Measurements from ENCODE around the gene STX10.
"Not testable (repeated sequence)": the region's sequence is repeated elsewhere in the genome, so short reads cannot be mapped to it uniquely, and the experiment has no call there.

The STX10 gene

GRCh38 chr19:13164343-13165161 is 14.4 kb upstream of the STX10 start:
- DNase-seq: peak; percentile 22 to 49 (median 42)

GRCh38 chr19:13163609-13164342 is 13.6 kb upstream of the STX10 start:
- DNase-seq: peak in 3 of 5 donors; percentile 22 to 71 (median 24)

GRCh38 chr19:13162724-13163608 is 12.8 kb upstream of the STX10 start:
- peak; percentile 73 to 97 (median 77) for DNase-seq

GRCh38 chr19:13160557-13160956 is 10.4 kb upstream of the STX10 start:
- no peak for DNase-seq

GRCh38 chr19:13159713-13160112 is 9.5 kb upstream of the STX10 start:
- DNase-seq: no peak

- DNase-seq: peak; percentile 63 to 89 (median 68)
Measured at GRCh38 chr19:13155472-13156359, 5.5 kb upstream of the STX10 start.

- DNase-seq: peak; percentile 67 to 84 (median 73)
Measured at GRCh38 chr19:13154911-13155471, 4.8 kb upstream of the STX10 start.

- DNase-seq: peak in 3 of 5 donors; percentile 42 to 75 (median 46)
Measured at GRCh38 chr19:13154241-13154778, 4.1 kb upstream of the STX10 start.

GRCh38 chr19:13153569-13154240 is 3.5 kb upstream of the STX10 start:
- DNase-seq: no peak

- DNase-seq: peak; percentile 88 to 98 (median 94)
Measured at GRCh38 chr19:13152974-13153568, 2.9 kb upstream of the STX10 start.

- DNase-seq: no peak
Measured at GRCh38 chr19:13152356-13152973, 2.3 kb upstream of the STX10 start.

- DNase-seq: peak; percentile 92 to 97 (median 94)
Measured at GRCh38 chr19:13151605-13152355, 1.6 kb upstream of the STX10 start.

GRCh38 chr19:13150931-13151604 is 893 bp upstream of the STX10 start:
- peak in 1 of 5 donors; percentile 11 for DNase-seq

GRCh38 chr19:13149628-13150186 is 468 bp downstream of the STX10 start:
- DNase-seq: peak in 2 of 5 donors; percentile 12 to 49

GRCh38 chr19:13149173-13149627 is 975 bp downstream of the STX10 start:
- not testable (repeated sequence) for DNase-seq

- DNase-seq: no peak
Measured at GRCh38 chr19:13146763-13147563, 3.2 kb downstream of the STX10 start.

Measured in T-helper 1 cell (primary cell).